K562 (cell line): Measurements from ENCODE around the gene RSPO1. TPM values are rescaled to one million over a fixed set of nuclear protein-coding genes. Genes with fewer than 3 reads are reported as not detected.

Experiments
- ATAC-seq: fragments of 200-7000 bp; cut with Tn5 transposase; 3 replicates; pipeline ENCODE4 v1.9.1; 2020; ENCODE audit warnings: moderate library complexity
- BruUV-seq: library from RNA; stranded (reverse); fragments of 400-500 nt; replicated peaks from 2 replicates; lab custom pipeline; 2021; lab: Mats Ljungman, UMichigan
- CTCF ChIA-PET: fragments of 300-600 bp; formaldehyde crosslinking; extraction: SDS; loops from one replicate; lab custom pipeline; 2021; ENCODE audit warnings: low intra/inter-chr PET ratio; lab: Yijun Ruan, JAX
- POLR2A ChIA-PET: fragments of 300-600, 350-650 bp; sonication (Branson Sonifier 250); formaldehyde crosslinking; extraction: SDS; loops from one replicate; lab custom pipeline; 2021; ENCODE audit warnings: antibody characterized with exemption, inconsistent platforms; lab: Yijun Ruan, JAX
- DNase-seq, 4 experiments: peaks; one replicate each; pipeline versions ENCODE4 v3.0.0 to v3.0.0-alpha.2; 2011 to 2018; ENCODE audit warnings: low spot score in 3 of 4, mixed read lengths in 3 of 4; ENCODE audit errors: extremely low read depth in 1 of 4
- FAIRE-seq: peaks from 2 replicates; lab custom pipeline; 2011; peaks lifted over from hg19 to GRCh38; lab: Jason Lieb, UNC
- H2AFZ ChIP-seq: 2 replicates; pipeline ENCODE4 v1.6.0; 2011; ENCODE audit warnings: low read depth, low read length, control low read depth, inconsistent platforms
- H3K27ac ChIP-seq: fragments of 200-600 bp; 3 replicates; pipeline ENCODE4 v1.8.0; 2011; ENCODE audit warnings: low read depth, mild to moderate bottlenecking, control low read depth, inconsistent platforms, low read length, moderate library complexity, mixed read lengths; ENCODE audit errors: extremely low read depth
- H3K27me3 ChIP-seq, 2 experiments: fragments of 300-600 bp in 1 of 2; 2 replicates in 1 of 2; 3 replicates in 1 of 2; pipeline versions ENCODE4 v1.6.0 to v1.8.0; 2011; ENCODE audit warnings: inconsistent platforms in 2 of 2, low read length in 2 of 2, mild to moderate bottlenecking in 1 of 2, mixed read lengths in 1 of 2, moderate library complexity in 1 of 2; ENCODE audit not compliant: control insufficient read depth in 2 of 2, insufficient read depth in 2 of 2
- H3K36me3 ChIP-seq: fragments of 300-600 bp; 3 replicates; pipeline ENCODE4 v1.8.0; 2011; ENCODE audit warnings: mild to moderate bottlenecking, low read length, inconsistent platforms; ENCODE audit not compliant: control insufficient read depth, insufficient read depth
- H3K4me1 ChIP-seq, 2 experiments: fragments of 200-600 bp in 1 of 2; replicated peaks in 1 of 2; 2 replicates in 1 of 2; 3 replicates in 1 of 2; pipeline versions ENCODE4 v1.5.1 to v1.8.0; 2011; ENCODE audit warnings: inconsistent platforms in 2 of 2, low read length in 2 of 2, mild to moderate bottlenecking in 1 of 2, mixed read lengths in 1 of 2, moderate library complexity in 1 of 2; ENCODE audit not compliant: control insufficient read depth in 2 of 2, insufficient read depth in 2 of 2
- H3K4me2 ChIP-seq: 2 replicates; pipeline ENCODE4 v1.6.1; 2011; ENCODE audit warnings: low read length, control low read depth, inconsistent platforms, mixed read lengths; ENCODE audit not compliant: insufficient read depth
- H3K4me3 ChIP-seq: fragments of 200-600 bp; sonication (generic), shearing (Covaris generic); 2 replicates; pipeline ENCODE4 v1.5.1; 2016; ENCODE audit warnings: control low read depth, inconsistent platforms
- H3K79me2 ChIP-seq: fragments of 200-600 bp; 3 replicates; pipeline ENCODE4 v1.8.0; 2011; ENCODE audit warnings: low read length, inconsistent platforms; ENCODE audit not compliant: control insufficient read depth, insufficient read depth
- H3K9ac ChIP-seq, 2 experiments: 2 replicates each; pipeline versions ENCODE4 v1.6.0 to v1.6.1; 2011; ENCODE audit warnings: low read depth in 2 of 2, low read length in 2 of 2, control low read depth in 1 of 2, inconsistent platforms in 1 of 2, mild to moderate bottlenecking in 1 of 2, mixed read lengths in 1 of 2; ENCODE audit not compliant: insufficient read depth in 1 of 2
- H3K9me1 ChIP-seq: one replicate; pipeline ENCODE4 v1.6.0; 2011; ENCODE audit warnings: inconsistent platforms, mild to moderate bottlenecking, low read length, moderate library complexity; ENCODE audit not compliant: control insufficient read depth, insufficient read depth
- H3K9me3 ChIP-seq: replicated peaks from 2 replicates; pipeline ENCODE4 v1.5.1; 2011; ENCODE audit warnings: low read depth, low read length, inconsistent platforms; ENCODE audit not compliant: control insufficient read depth, insufficient read depth
- H4K20me1 ChIP-seq: replicated peaks from 2 replicates; pipeline ENCODE4 v1.6.1; 2011; ENCODE audit warnings: low read length, inconsistent platforms, mixed read lengths; ENCODE audit not compliant: control insufficient read depth, insufficient read depth
- GABPB1 ChIP-seq: sonication (generic); formaldehyde crosslinking; IDR thresholded peaks from 2 replicates; pipeline ENCODE4 v1.8.0; 2022; ENCODE audit warnings: mild to moderate bottlenecking, missing genetic modification reagents
- SPI1 ChIP-seq: IDR thresholded peaks from 2 replicates; pipeline ENCODE4 v1.6.1; 2011; ENCODE audit warnings: low read depth, low read length, control low read depth, borderline replicate concordance
- TSC22D4 ChIP-seq: fragments of 450-650 bp; IDR thresholded peaks from 2 replicates; pipeline ENCODE4 v1.6.1; 2016; ENCODE audit warnings: missing genetic modification characterization, missing biosample characterization, control low read depth
- WGBS: fragments of 100-300 bp; shearing (Covaris generic); methylation state at CpG from one replicate; pipeline ENCODE4 v1.1.6; 2016; ENCODE audit warnings: low coverage, mixed read lengths; ENCODE audit not compliant: insufficient coverage; ENCODE audit errors: missing lambda C conversion rate; 5-methylcytosine and 5-hydroxymethylcytosine counted together
- in situ Hi-C: fragments of 300-500 bp; cut with MboI; formaldehyde crosslinking; loops from 4 replicates; pipeline ENCODE4 v1.15.0; 2018; ENCODE audit warnings: inconsistent platforms, mixed read lengths
- intact Hi-C: fragments of 100-400 bp; cut with micrococcal nuclease; formaldehyde crosslinking; loops from 2 replicates; pipeline ENCODE4 v1.14.2; 2022
- polyA plus RNA-seq, 8 experiments: library from polyadenylated mRNA; depleted of rRNA in 4 of 8; stranded (reverse) in 5 of 8; unstranded in 3 of 8; fragments of >200 nt; fragmentation: Nextera tagmentation in 2 of 8; fragmentation: Illumina TruSeq in 1 of 8; extraction: Ambion mirVana in 2 of 8; extraction: Trizol in 1 of 8; gene quantifications; 2 replicates each; pipeline versions ENCODE4 v1.2.1 to v1.2.3, GENCODE V29; 2011 to 2014; ENCODE audit warnings: inconsistent platforms in 1 of 8, missing spikeins in 1 of 8
- total RNA-seq, 7 experiments: library from RNA; depleted of rRNA in 6 of 7; stranded (reverse); fragments of >200 nt in 6 of 7; fragmentation: Illumina TruSeq in 2 of 7; extraction: Trizol in 2 of 7; gene quantifications; 2 replicates each; pipeline versions ENCODE4 v1.2.1 to v1.2.3, GENCODE V29; 2011 to 2021; ENCODE audit warnings: low replicate concordance in 1 of 7
- TF ChIP-seq, protein P1 (sequence below): fragments of 150-350 bp; conservative IDR thresholded peaks from 2 replicates; pipeline ENCODE4 v1.6.1; 2014; ENCODE audit warnings: low read length

Gene RSPO1
- total and polyA plus RNA-seq, 9 of the 15 experiments (the other 6 are each of a cell fraction or from before 2014, with no cell fraction given), result not detected

DNA sequence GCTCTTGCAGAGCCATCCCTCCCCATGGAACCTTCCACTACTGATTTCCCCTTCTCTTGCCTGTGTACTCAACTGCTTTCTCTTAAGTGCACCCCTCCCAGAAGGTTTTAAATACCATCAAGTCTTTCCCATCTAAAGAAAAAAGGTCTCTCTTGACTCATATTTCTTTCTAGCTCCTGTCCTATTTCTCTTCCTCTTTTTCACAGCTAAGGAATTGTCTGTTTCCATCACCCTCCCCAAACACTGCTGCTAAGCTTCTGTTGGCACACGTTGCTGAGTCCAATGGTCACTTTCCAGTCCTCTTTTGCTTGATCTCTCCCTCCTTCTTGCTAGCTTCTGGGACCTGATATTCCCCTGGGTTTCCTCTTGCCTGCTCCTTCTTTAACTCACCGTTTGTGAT is 25.7 kb downstream of the RSPO1 start:
- in situ Hi-C loops, result loop anchor here (5.0 kb wide), 1 partner anchor 73 kb away; no protein-coding TSS in a partner anchor
- Histone ChIP-seq H3K27ac (no peak overlapping the region), H3K9me3 (no peaks in the 10 kb centered on the region)
- no peak for DNase-seq
- TF ChIP-seq TSC22D4 (tag), result no peak
- TF ChIP-seq SPI1, result peak; percentile 66
- TF ChIP-seq, protein P1, sequence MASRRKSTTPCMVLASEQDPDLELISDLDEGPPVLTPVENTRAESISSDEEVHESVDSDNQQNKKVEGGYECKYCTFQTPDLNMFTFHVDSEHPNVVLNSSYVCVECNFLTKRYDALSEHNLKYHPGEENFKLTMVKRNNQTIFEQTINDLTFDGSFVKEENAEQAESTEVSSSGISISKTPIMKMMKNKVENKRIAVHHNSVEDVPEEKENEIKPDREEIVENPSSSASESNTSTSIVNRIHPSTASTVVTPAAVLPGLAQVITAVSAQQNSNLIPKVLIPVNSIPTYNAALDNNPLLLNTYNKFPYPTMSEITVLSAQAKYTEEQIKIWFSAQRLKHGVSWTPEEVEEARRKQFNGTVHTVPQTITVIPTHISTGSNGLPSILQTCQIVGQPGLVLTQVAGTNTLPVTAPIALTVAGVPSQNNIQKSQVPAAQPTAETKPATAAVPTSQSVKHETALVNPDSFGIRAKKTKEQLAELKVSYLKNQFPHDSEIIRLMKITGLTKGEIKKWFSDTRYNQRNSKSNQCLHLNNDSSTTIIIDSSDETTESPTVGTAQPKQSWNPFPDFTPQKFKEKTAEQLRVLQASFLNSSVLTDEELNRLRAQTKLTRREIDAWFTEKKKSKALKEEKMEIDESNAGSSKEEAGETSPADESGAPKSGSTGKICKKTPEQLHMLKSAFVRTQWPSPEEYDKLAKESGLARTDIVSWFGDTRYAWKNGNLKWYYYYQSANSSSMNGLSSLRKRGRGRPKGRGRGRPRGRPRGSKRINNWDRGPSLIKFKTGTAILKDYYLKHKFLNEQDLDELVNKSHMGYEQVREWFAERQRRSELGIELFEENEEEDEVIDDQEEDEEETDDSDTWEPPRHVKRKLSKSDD, result no peak
- no peak for TF ChIP-seq GABPB1 (CRISPR knock-in tag)
- TF ChIP-seq, all 486 proteins: peak for 1
- intact Hi-C loops, result loop anchor here (10.0 kb wide), 2 partner anchors 154 to 156 kb away; partner anchors contain the start of gene EPHA10
- Histone ChIP-seq H3K4me1 (peaks cover 0 to 4% of the 10 kb centered on the region in 2 experiments; a peak in 2 of 5 replicates), H3K36me3 (no peaks in the 10 kb centered on the region), H3K4me2 (no peak overlapping the region), H3K27me3 (peaks cover 73 to 82% of the 10 kb centered on the region in 2 experiments), H3K4me3 (no peak overlapping the region), H4K20me1 (peaks cover 5% of the 10 kb centered on the region), H3K9me1 (no peaks in the 10 kb centered on the region), H3K9ac (no peak overlapping the region), H2AFZ (no peak overlapping the region), H3K79me2 (no peaks in the 10 kb centered on the region)
- no TSS peak for BruUV-seq
- ATAC-seq (no peak), FAIRE-seq (no peak)
- CTCF ChIA-PET, result no interaction called here
- WGBS, result 0% methylated on average over 2 of the region's 2 CpGs
- POLR2A ChIA-PET, result interaction anchor here (0.6 to 1.2 kb wide), 5 partner anchors 10 to 83 kb away, joined by 3 to 5 read pairs (median 4); partner anchors contain the start of genes CDCA8 and GNL2
